HuH-7.5 (cell line): Measurements from ENCODE around the gene IFNK.
"Not testable (repeated sequence)": the region's sequence is repeated elsewhere in the genome, so short reads cannot be mapped to it uniquely, and the experiment has no call there.

Source experiments
- DNase-seq: peaks from one replicate; pipeline ENCODE4 v3.0.0; 2011; ENCODE audit warnings: low spot score

IFNK gene

GRCh38 chr9:27524236-27524635 lies at the start of gene IFNK:
Gene IFNK, plus strand, starts transcription at chr9:27524290. Its CDS starts 47 bp downstream, at chr9:27524337.
- no peak for DNase-seq

- DNase-seq = no peak
Measured at GRCh38 chr9:27474305-27474704, 49.8 kb upstream of the IFNK start.

- no peak for DNase-seq
Measured at GRCh38 chr9:27475057-27475595, 49.0 kb upstream of the IFNK start.

GRCh38 chr9:27476870-27477515 lies 47.1 kb upstream of the IFNK start:
- no peak for DNase-seq

DNA sequence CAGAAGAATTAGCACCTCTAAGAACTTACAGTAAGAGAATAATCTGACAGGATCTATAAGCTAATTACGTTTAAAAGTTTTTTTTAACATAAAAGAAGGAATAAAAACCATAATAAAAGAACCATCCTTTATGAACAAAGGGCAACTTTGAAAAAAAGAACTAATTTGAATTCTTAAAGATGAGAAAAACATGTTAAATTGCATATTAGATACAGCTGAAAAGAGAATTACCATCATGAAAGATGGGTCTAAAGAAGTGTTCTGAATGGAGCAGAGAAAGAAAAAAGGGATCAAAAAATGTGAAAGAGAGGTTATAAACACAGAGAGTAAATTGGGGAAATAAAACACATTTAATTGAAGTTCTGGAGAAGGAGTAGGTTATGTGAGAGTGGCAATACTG lies 45.8 kb upstream of the IFNK start:
- DNase-seq = no peak

GRCh38 chr9:27482709-27483108 lies 41.4 kb upstream of the IFNK start:
- no peak for DNase-seq

DNA sequence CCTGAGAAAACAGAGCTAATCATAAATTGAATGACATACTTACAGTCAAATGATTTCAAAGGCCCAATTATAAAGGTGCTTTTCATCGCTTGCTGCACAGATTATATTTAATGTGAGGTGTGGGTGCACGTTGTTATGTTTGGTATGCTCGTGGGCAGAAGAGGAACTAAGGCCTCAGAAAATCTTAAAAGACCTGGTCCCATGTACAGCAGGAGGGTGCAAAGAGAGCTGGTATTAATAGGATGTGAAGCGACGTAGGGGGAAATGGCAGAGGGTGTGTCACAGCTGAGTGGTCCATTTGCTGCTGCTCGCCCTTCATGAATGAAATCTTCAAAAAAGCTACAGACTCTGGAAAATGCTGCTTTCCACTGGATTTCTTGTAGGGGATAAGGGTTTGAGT lies 40.5 kb upstream of the IFNK start:
- no peak for DNase-seq

- no peak for DNase-seq
Measured at GRCh38 chr9:27485158-27485557, 38.9 kb upstream of the IFNK start.

DNA sequence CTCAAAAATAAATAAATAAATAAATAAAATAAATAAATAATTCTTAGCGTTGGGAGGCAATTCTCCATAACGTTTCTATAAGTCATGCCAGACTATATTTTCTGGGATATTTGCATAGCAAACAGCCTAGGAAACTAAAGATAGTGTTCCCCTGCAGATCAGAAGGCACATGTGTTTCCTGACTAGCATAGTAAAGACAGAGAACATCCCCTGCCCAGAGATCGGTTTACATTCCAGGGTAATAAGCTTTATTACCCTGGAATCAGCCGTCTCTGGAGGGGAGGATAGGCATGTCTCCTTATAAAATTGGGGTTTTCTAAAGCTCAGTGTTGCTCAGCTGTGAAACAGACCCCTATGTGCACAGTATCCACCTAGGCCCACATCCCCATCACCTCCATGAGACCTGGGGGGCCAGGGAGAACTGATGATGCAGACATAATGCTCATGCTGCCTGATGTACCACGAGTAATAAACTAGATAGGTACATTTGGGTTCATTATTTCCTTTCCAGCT lies 36.9 kb upstream of the IFNK start:
- no peak for DNase-seq

DNA sequence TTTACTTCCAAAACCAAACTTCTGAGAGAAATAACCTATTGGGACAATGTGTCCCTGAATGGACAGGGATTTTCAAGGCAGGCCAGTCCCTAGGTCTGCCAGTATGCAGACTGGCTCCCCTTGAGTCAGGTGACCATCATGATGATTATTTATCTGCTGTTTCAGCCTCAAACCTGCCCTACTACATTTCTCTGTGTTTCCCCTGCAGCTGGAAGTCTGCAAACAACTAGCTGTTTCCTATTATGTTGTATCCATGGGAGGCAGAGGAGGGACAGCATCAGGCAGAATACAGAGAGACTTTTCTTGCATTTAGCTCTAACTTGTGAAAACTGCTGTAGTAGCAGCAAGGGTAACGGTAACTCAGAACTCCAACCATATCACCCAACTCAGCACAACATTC lies 36.2 kb upstream of the IFNK start:
- no peak for DNase-seq

DNA sequence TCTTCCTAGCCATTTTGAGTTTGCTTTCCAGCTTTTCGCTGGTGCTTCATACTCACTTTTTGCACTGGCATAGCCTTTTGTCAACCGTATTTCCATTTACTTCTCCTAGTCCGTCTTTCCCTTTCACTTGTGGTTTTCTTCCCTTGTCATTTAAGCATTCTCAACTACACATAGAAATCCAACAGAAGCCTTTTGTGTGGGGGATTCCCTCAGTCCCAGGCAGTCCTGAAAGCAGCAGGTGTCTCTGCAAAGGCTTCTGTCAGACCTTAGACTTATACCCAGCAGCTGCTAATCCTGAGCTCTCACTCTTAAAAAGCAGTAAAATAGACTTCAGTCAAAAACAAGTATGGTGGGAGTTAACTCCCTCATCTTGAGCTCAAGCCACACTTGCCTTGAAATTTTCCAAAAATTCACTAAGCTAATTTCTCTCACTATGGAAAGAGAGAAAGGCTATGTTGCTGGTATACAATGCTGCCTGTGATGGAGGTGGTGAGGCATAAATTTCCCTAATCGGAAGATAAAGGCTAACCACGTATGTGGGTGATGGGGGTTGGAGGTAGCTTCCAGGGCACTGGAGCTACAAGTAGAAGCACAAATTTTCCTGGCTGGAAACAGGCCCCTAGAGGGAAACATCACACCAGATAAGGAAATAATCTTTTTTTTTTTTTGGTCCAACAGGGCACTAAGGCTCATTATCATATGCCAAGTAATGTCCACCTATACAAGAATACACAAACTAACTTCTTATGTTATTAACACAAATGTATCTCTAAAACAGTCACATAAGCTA lies 34.8 kb upstream of the IFNK start:
- no peak for DNase-seq

- no peak for DNase-seq
Measured at GRCh38 chr9:27491154-27491553, 32.9 kb upstream of the IFNK start.

- no peak for DNase-seq
Measured at GRCh38 chr9:27495480-27496134, 28.5 kb upstream of the IFNK start.

- DNase-seq = no peak
Measured at GRCh38 chr9:27496135-27496504, 28.0 kb upstream of the IFNK start.

GRCh38 chr9:27497883-27498417 lies 26.1 kb upstream of the IFNK start:
- no peak for DNase-seq

GRCh38 chr9:27499451-27499850 lies 24.6 kb upstream of the IFNK start:
- no peak for DNase-seq

DNA sequence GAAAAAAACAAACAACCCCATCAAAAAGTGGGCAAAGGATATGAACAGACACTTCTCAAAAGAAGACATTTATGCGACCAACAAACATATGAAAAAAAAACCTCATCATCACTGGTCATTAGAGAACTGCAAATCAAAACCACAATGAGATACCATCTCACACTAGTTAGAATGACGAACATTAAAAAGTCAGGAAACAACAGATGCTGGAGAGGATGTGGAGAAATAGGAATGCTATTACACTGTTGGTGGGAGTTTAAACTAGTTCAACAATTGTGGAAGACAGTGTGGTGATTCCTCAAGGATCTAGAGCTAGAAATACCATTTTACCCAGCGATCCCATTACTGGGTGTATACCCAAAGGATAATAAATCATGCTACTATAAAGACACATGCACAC lies 23.2 kb upstream of the IFNK start:
- DNase-seq = not testable (repeated sequence)

DNA sequence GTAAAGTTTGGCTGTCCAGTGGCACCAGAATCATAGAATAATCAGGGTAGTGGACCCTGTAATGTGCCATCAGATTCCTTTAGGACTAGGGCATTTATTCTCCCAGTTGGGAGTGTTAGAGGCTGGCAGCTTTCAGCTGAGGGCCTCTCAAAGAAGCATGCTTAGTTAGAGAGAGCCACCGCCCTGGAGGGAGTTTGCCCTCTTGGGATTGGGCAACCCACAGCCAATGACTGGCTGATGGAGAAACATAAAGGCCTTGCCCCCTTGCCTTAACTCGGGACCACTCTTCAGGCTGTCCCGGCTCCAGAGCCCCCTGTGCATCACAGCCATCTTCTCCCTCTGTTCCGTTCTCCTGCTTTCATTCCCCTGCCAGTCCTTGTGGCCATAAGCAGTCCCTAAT lies 20.5 kb upstream of the IFNK start:
- DNase-seq = no peak

DNA sequence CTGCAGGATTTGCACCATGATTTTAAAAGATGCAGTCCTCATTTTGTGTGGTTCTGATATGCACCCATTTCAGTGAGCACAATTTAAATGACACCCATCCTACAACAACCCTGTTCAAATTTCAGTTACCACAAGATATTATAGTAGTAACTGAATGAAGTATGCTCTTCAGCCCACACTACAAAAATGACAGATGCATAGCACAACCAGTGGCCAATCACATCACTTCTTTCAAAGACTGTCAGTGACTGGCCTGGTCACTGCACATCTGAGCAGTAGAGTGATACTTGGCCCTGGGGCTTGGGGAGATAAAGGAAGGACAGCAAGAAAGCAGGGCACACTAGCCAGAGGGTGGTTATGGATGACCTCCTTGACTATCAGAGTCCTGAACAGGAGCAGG lies 19.8 kb upstream of the IFNK start:
- DNase-seq = no peak

- no peak for DNase-seq
Measured at GRCh38 chr9:27505744-27506161, 18.3 kb upstream of the IFNK start.

GRCh38 chr9:27506981-27507380 lies 17.1 kb upstream of the IFNK start:
- no peak for DNase-seq

- no peak for DNase-seq
Measured at GRCh38 chr9:27510780-27511179, 13.3 kb upstream of the IFNK start.

- no peak for DNase-seq
Measured at GRCh38 chr9:27511771-27512170, 12.3 kb upstream of the IFNK start.
